ENCODE measurements around the gene ZFPM1.

Gene ZFPM1

GRCh38 chr16:88545781-88546180 lies 92.7 kb downstream of the ZFPM1 start:
- no peak overlapping the region for H3K4me3 ChIP-seq (ENCODE audit: low read depth, low read length)
- no CpG with 5 or more reads among the region's 7 CpGs for WGBS (ENCODE audit: extremely low coverage, insufficient coverage, insufficient read length)

GRCh38 chr16:88548131-88548874 lies 95.2 kb downstream of the ZFPM1 start:
- Histone ChIP-seq H3K9ac (ENCODE audit: low read length) (no peak overlapping the region), H2AFZ (ENCODE audit: insufficient read depth, low read length, poor library complexity) (no peak overlapping the region)

More at GRCh38 chr16:88545781-88546180, 92.7 kb downstream of the ZFPM1 start:
- H4K8ac ChIP-seq (ENCODE audit: low read depth, low read length): no peak overlapping the region
- no peak overlapping the region for H2BK12ac ChIP-seq (ENCODE audit: low read length)
- H3K36me3 ChIP-seq (ENCODE audit: control insufficient read depth in 1 of 2, insufficient read depth in 2 of 2, low read length in 2 of 2): no peaks in the 10 kb centered on the region
- H3K23ac ChIP-seq (ENCODE audit: low read length): no peak overlapping the region
- H3K27me3 ChIP-seq (ENCODE audit: insufficient read depth, low read length): peaks cover 16% of the 10 kb centered on the region
- H3K9me3 ChIP-seq (ENCODE audit: insufficient read depth, low read depth, low read length): peaks cover 24% of the 10 kb centered on the region
- no peak overlapping the region for H3K9ac ChIP-seq (ENCODE audit: low read length)
- no peak for DNase-seq
- H3K79me2 ChIP-seq (ENCODE audit: control insufficient read depth, insufficient read depth, low read length, poor library complexity): no peaks in the 10 kb centered on the region
- H4K12ac ChIP-seq (ENCODE audit: low read depth, low read length): no peak overlapping the region
- no peak overlapping the region for H2AFZ ChIP-seq (ENCODE audit: insufficient read depth, low read length, poor library complexity)
- H3K79me1 ChIP-seq (ENCODE audit: low read length): no peaks in the 10 kb centered on the region
- no peak overlapping the region for H3K27ac ChIP-seq (ENCODE audit: low read depth, low read length)
- no peak overlapping the region for H2AK5ac ChIP-seq (ENCODE audit: low read length)
- no peak overlapping the region for H3K4me2 ChIP-seq (ENCODE audit: low read length)
- H3K4ac ChIP-seq (ENCODE audit: low read depth, low read length): no peak overlapping the region
- H2BK120ac ChIP-seq (ENCODE audit: insufficient read depth, low read length, poor library complexity): no peak overlapping the region
- H2BK5ac ChIP-seq (ENCODE audit: low read depth, low read length, poor library complexity): no peak overlapping the region
- no peak overlapping the region for H3K18ac ChIP-seq (ENCODE audit: low read length)
- peaks cover 0 to 2% of the 10 kb centered on the region in 2 experiments for H3K4me1 ChIP-seq (ENCODE audit: control insufficient read depth in 1 of 2, insufficient read depth in 2 of 2, low read length in 2 of 2)
- H3K14ac ChIP-seq (ENCODE audit: low read length): no peak overlapping the region
- no peak overlapping the region for H4K91ac ChIP-seq (ENCODE audit: low read depth, low read length)

GRCh38 chr16:88548985-88549384 lies 95.9 kb downstream of the ZFPM1 start:
- no peaks in the 10 kb centered on the region for H3K79me1 ChIP-seq (ENCODE audit: low read length)
- no peak overlapping the region for H3K14ac ChIP-seq (ENCODE audit: low read length)
- H2BK5ac ChIP-seq (ENCODE audit: low read depth, low read length, poor library complexity): no peak overlapping the region
- H3K4me1 ChIP-seq (ENCODE audit: control insufficient read depth in 1 of 2, insufficient read depth in 2 of 2, low read length in 2 of 2): peaks cover 0 to 2% of the 10 kb centered on the region in 2 experiments
- no peak overlapping the region for H3K27ac ChIP-seq (ENCODE audit: low read depth, low read length)
- no peak overlapping the region for H3K23ac ChIP-seq (ENCODE audit: low read length)
- no peak overlapping the region for H3K4me3 ChIP-seq (ENCODE audit: low read depth, low read length)
- H2BK12ac ChIP-seq (ENCODE audit: low read length): no peak overlapping the region
- H4K8ac ChIP-seq (ENCODE audit: low read depth, low read length): no peak overlapping the region
- H3K18ac ChIP-seq (ENCODE audit: low read length): no peak overlapping the region
- no peak overlapping the region for H2AFZ ChIP-seq (ENCODE audit: insufficient read depth, low read length, poor library complexity)
- no peak overlapping the region for H4K12ac ChIP-seq (ENCODE audit: low read depth, low read length)
- peaks cover 16% of the 10 kb centered on the region for H3K27me3 ChIP-seq (ENCODE audit: insufficient read depth, low read length)
- H3K4me2 ChIP-seq (ENCODE audit: low read length): no peak overlapping the region
- no peak for DNase-seq
- no peak overlapping the region for H2AK5ac ChIP-seq (ENCODE audit: low read length)
- H3K9ac ChIP-seq (ENCODE audit: low read length): no peak overlapping the region
- WGBS (ENCODE audit: extremely low coverage, insufficient coverage, insufficient read length): no CpG with 5 or more reads among the region's 13 CpGs
- H3K36me3 ChIP-seq (ENCODE audit: control insufficient read depth in 1 of 2, insufficient read depth in 2 of 2, low read length in 2 of 2): no peaks in the 10 kb centered on the region
- no peak overlapping the region for H2BK120ac ChIP-seq (ENCODE audit: insufficient read depth, low read length, poor library complexity)
- H3K9me3 ChIP-seq (ENCODE audit: insufficient read depth, low read depth, low read length): peaks cover 8% of the 10 kb centered on the region
- no peaks in the 10 kb centered on the region for H3K79me2 ChIP-seq (ENCODE audit: control insufficient read depth, insufficient read depth, low read length, poor library complexity)
- H4K91ac ChIP-seq (ENCODE audit: low read depth, low read length): no peak overlapping the region
- no peak overlapping the region for H3K4ac ChIP-seq (ENCODE audit: low read depth, low read length)

More at GRCh38 chr16:88548131-88548874, 95.2 kb downstream of the ZFPM1 start:
- Histone ChIP-seq H3K79me2 (ENCODE audit: control insufficient read depth, insufficient read depth, low read length, poor library complexity) (no peaks in the 10 kb centered on the region), H3K79me1 (ENCODE audit: low read length) (no peaks in the 10 kb centered on the region), H2BK5ac (ENCODE audit: low read depth, low read length, poor library complexity) (no peak overlapping the region), H4K91ac (ENCODE audit: low read depth, low read length) (no peak overlapping the region), H3K9me3 (ENCODE audit: insufficient read depth, low read depth, low read length) (peaks cover 10% of the 10 kb centered on the region), H3K23ac (ENCODE audit: low read length) (no peak overlapping the region), H3K4ac (ENCODE audit: low read depth, low read length) (no peak overlapping the region), H2BK120ac (ENCODE audit: insufficient read depth, low read length, poor library complexity) (no peak overlapping the region), H3K4me3 (ENCODE audit: low read depth, low read length) (no peak overlapping the region), H3K4me1 (ENCODE audit: control insufficient read depth in 1 of 2, insufficient read depth in 2 of 2, low read length in 2 of 2) (peaks cover 0 to 2% of the 10 kb centered on the region in 2 experiments), H2BK12ac (ENCODE audit: low read length) (no peak overlapping the region), H3K4me2 (ENCODE audit: low read length) (no peak overlapping the region), H3K27me3 (ENCODE audit: insufficient read depth, low read length) (peaks cover 16% of the 10 kb centered on the region), H4K8ac (ENCODE audit: low read depth, low read length) (no peak overlapping the region), H3K27ac (ENCODE audit: low read depth, low read length) (no peak overlapping the region), H4K12ac (ENCODE audit: low read depth, low read length) (no peak overlapping the region), H3K36me3 (ENCODE audit: control insufficient read depth in 1 of 2, insufficient read depth in 2 of 2, low read length in 2 of 2) (no peaks in the 10 kb centered on the region), H3K18ac (ENCODE audit: low read length) (no peak overlapping the region), H3K14ac (ENCODE audit: low read length) (no peak overlapping the region), H2AK5ac (ENCODE audit: low read length) (no peak overlapping the region)
- no CpG with 5 or more reads among the region's 15 CpGs for WGBS (ENCODE audit: extremely low coverage, insufficient coverage, insufficient read length)
- no peak for DNase-seq

- no peak overlapping the region for H2BK5ac ChIP-seq (ENCODE audit: low read depth, low read length, poor library complexity)
- H3K79me2 ChIP-seq (ENCODE audit: control insufficient read depth, insufficient read depth, low read length, poor library complexity): no peaks in the 10 kb centered on the region
- no peak overlapping the region for H3K4ac ChIP-seq (ENCODE audit: low read depth, low read length)
- WGBS (ENCODE audit: extremely low coverage, insufficient coverage, insufficient read length): no CpG with 5 or more reads among the region's 12 CpGs
- H2AFZ ChIP-seq (ENCODE audit: insufficient read depth, low read length, poor library complexity): no peak overlapping the region
- no peak overlapping the region for H3K4me2 ChIP-seq (ENCODE audit: low read length)
- H3K9ac ChIP-seq (ENCODE audit: low read length): no peak overlapping the region
- no peak overlapping the region for H2BK12ac ChIP-seq (ENCODE audit: low read length)
- DNase-seq: no peak
- H3K9me3 ChIP-seq (ENCODE audit: insufficient read depth, low read depth, low read length): peaks cover 8% of the 10 kb centered on the region
- H2AK5ac ChIP-seq (ENCODE audit: low read length): no peak overlapping the region
- no peak overlapping the region for H3K23ac ChIP-seq (ENCODE audit: low read length)
- H3K18ac ChIP-seq (ENCODE audit: low read length): no peak overlapping the region
- H2BK120ac ChIP-seq (ENCODE audit: insufficient read depth, low read length, poor library complexity): no peak overlapping the region
- no peak overlapping the region for H3K14ac ChIP-seq (ENCODE audit: low read length)
- H3K4me1 ChIP-seq (ENCODE audit: control insufficient read depth in 1 of 2, insufficient read depth in 2 of 2, low read length in 2 of 2): peaks cover 0 to 2% of the 10 kb centered on the region in 2 experiments
- H3K27me3 ChIP-seq (ENCODE audit: insufficient read depth, low read length): peaks cover 16% of the 10 kb centered on the region
- H3K36me3 ChIP-seq (ENCODE audit: control insufficient read depth in 1 of 2, insufficient read depth in 2 of 2, low read length in 2 of 2): no peaks in the 10 kb centered on the region
- H3K79me1 ChIP-seq (ENCODE audit: low read length): no peaks in the 10 kb centered on the region
- no peak overlapping the region for H4K91ac ChIP-seq (ENCODE audit: low read depth, low read length)
- no peak overlapping the region for H4K8ac ChIP-seq (ENCODE audit: low read depth, low read length)
- H3K27ac ChIP-seq (ENCODE audit: low read depth, low read length): no peak overlapping the region
- H4K12ac ChIP-seq (ENCODE audit: low read depth, low read length): no peak overlapping the region
- H3K4me3 ChIP-seq (ENCODE audit: low read depth, low read length): no peak overlapping the region
Observed at GRCh38 chr16:88549671-88550245, 96.7 kb downstream of the ZFPM1 start.

Measured in trophoblast cell (in vitro differentiated cells and primary cell).